ENCODE measurements around the gene ITCH.

ITCH gene

DNA sequence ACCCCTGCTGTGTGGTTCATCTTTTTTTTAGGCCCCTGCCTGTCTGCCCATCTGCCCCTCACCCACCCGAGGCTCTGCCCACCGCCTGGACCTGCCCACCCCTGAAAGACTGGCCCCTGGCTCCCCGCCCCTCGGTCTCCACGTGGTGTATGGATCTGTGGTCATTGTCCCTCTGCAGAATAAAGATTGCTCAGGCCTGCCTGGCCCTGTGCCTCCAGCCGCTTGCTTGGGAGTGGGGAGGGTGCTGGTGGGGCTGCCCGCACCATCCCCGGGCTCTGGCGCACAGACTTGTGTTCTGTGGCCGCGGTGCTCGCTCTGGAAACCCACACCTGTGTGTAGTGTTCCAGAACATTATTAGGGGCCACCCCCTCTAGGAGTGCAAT, 197.1 kb downstream of the ITCH start:
- DNase-seq, result no peak

- no peak for DNase-seq
Observed at GRCh38 chr20:34560614-34561013, 197.5 kb downstream of the ITCH start.
